Activated gamma-delta T cell treated with anti-CD3 and anti-CD28 coated beads, Interleukin-2, amount 50 U/mL, for 16 hours (primary cell): ENCODE results near the gene OPCML.

Experiments
- DNase-seq: peaks from one replicate; pipeline ENCODE4 v3.0.0-alpha.2; 2020; ENCODE audit warnings: low read depth

OPCML gene

DNA sequence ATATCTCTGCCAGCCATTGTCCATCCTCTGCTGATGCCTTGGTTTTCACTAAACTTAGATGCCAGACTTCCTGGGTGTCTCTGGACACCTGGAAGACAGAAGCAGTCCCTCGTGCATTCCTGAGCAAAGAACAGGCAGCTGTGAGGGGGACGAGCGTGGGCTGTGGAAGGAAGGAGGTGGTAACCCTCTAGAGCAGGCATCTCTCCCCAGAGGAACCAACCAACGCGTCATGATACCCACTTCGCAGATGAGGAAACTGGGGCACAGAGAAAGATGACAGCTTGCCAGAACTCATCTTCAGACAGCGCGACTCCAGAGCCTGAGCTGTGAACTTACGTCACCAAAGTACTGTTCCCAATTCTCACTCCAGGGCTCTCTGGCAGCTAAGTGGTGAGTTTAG lies 123.4 kb downstream of the OPCML start:
- no peak for DNase-seq

- no peak for DNase-seq
Measured at GRCh38 chr11:133408402-133408801, 123.9 kb downstream of the OPCML start.

- DNase-seq: no peak
Measured at GRCh38 chr11:133406489-133406888, 125.8 kb downstream of the OPCML start.

DNA sequence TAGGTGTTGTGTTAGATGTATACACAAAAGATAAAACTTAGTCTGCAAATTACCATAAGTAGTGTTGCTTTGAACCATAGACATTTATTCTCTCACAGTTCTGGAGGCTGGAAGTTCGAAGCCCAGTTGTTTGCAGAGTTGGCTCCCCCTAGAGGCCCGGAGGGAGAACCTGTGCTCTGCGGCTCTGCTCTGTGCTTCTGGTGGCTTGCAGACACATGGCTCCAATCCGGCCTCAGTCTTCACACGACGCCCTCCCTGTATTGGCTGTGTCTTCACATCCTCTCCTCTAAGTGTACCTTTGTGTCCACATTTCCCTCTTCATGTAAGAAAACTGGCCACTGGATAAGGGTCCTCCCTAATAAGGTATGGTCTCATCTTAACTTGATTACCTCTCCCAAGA lies 128.4 kb downstream of the OPCML start:
- no peak for DNase-seq

GRCh38 chr11:133402551-133402950 lies 129.8 kb downstream of the OPCML start:
- no peak for DNase-seq

GRCh38 chr11:133399855-133400625 lies 132.3 kb downstream of the OPCML start:
- no peak for DNase-seq

GRCh38 chr11:133399294-133399693 lies 133.0 kb downstream of the OPCML start:
- DNase-seq: no peak

DNA sequence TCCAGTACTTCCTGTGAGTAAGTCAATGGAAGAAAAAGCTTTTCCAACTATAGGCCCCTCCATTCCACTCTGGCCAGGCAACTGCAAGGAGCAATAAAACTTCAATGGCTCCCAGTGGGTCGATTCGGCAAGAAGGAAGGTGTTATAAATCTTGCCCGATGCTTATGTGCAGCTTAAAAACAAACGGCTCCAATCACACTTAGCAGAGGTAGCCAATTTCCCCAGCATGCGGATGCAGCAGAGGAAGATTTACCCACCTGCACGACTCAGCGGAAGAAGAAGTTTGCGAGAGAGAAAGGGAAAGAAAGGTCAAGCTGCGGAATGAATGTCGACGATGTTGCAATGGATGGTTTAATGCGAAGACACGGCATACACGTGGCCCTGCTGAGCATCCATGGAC lies 141.5 kb downstream of the OPCML start:
- DNase-seq: no peak

- no peak for DNase-seq
Measured at GRCh38 chr11:133388975-133389568, 143.2 kb downstream of the OPCML start.

- no peak for DNase-seq
Measured at GRCh38 chr11:133388260-133388659, 144.0 kb downstream of the OPCML start.

- no peak for DNase-seq
Measured at GRCh38 chr11:133386852-133387251, 145.4 kb downstream of the OPCML start.

DNA sequence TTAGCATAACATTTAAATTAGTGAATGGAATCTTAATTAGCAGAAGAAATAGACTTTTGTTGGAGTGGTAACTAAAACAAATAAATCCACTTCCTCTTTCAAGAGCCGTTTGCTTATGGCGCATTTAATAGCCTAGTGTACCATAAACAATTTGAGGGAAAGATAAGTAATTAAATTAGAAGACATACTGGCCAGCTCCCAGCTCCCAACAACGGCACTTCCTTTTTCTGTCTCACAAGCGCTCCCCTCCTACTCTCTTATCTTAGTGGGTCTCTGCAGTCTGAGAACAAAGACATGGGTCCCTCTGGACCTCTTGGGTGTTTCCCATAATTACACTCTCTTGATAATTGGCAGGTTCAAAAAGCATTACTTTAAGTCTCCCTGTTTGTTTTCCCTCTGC lies 146.0 kb downstream of the OPCML start:
- no peak for DNase-seq

DNA sequence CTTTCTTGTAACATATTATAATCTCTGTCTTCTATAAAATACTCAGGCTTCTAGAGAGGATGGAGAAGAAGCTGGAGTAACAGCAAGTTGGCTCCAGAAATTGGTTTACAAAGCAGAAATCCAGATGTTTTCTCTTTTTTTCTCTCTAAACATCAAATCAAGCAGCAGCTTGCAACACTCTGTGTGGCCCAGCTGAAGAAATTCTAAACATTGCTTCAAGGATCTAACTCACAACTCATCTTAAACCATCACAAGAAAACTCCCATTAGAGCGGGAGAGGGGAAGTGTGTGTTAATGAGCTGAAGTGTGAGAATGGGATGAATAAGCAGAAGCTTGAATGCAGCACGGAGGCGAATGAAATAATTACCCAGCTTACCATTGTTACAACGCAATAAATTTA lies 146.5 kb downstream of the OPCML start:
- DNase-seq: no peak

DNA sequence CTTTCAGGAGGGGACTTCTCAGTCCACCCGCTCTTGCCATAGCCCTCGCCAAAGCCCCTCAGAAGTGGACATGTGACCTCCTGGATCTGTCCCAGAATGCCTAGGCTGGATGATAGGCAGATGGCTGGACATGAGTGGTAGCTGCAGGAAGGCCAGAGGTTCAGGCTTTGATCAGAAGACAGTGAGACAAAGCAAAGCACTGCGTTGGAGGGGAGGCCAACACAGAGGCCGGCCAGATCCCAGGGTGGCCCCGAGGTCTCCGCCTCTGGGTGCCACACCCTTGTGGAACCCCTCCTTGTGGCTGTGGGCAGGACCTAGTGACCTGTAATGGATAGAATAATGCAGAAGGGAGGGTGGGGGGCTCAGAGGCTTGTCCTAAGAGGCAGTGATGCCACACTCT lies 147.6 kb downstream of the OPCML start:
- no peak for DNase-seq

- DNase-seq: no peak
Measured at GRCh38 chr11:133383689-133384088, 148.6 kb downstream of the OPCML start.

GRCh38 chr11:133383201-133383600 lies 149.1 kb downstream of the OPCML start:
- no peak for DNase-seq

DNA sequence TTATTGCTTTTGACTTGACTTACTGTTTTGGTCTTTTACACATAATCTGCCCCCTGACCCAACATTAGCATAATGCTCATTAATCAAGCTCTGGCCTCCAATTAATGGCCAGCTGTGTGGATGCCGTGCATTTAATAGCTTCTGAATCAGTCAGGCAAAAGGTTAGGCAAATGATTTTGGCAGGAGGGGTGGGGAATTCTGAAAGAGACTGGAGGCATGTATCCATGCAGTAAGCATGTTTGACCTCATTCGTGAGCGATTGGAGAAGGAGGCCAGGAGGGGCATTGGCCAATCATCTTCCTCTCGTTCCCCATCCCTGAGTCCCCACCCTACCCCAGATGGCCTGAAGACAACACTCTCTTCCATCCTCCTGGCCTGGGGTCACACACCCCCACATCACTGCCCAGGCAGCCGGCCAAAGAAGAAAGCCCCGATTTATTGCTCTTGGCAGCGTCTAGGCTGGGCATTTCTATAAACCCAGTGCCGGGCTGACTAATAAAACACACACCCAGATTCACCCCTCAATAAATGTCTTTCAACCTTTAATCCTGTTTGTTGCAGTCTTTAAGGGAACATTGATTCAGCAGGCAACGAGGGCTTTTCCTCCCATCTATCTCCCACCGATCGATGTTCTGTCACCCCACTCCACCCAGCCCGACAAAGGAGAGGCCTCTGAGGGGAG lies 150.0 kb downstream of the OPCML start:
- no peak for DNase-seq

DNA sequence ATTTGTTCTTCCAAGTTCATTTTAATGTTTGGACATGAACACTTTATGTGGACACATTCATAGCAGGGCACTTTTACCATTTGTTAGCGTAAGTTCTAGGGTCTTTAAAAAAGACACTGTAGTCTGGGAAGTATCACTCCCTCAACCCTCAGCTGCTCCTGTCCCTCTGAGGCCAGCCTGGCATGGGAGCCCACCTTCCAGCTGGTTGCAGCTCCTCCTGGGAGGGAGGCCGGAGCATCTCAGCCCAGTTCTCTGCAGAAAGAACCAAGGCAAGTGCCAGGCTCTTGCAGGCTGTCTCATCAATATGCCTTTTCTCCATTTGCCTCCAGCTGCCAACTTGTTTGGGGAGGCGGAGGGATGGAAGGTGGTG lies 150.6 kb downstream of the OPCML start:
- no peak for DNase-seq

GRCh38 chr11:133366147-133366546 lies 166.2 kb downstream of the OPCML start:
- no peak for DNase-seq

- no peak for DNase-seq
Measured at GRCh38 chr11:133362916-133363315, 169.4 kb downstream of the OPCML start.

DNA sequence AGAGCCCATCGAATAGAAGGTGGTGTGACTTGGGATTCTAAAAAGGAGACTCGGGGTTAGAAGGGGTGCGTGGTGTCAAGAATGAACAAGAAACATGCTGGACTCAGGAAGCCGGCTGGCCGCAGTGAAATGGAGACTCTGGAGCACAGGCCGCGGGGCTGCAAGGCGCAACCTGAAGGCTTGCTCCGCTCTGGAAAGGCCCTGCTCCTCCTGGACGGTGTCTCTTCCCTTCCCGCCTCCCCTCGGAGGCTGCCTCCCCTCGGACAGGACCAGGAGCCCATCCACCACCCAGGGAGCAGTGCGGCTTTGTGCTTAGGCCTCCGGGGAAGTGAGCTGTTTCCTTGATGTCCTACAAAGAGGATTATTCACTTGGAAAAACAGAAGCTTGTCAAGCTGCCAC lies 170.1 kb downstream of the OPCML start:
- DNase-seq: no peak

DNA sequence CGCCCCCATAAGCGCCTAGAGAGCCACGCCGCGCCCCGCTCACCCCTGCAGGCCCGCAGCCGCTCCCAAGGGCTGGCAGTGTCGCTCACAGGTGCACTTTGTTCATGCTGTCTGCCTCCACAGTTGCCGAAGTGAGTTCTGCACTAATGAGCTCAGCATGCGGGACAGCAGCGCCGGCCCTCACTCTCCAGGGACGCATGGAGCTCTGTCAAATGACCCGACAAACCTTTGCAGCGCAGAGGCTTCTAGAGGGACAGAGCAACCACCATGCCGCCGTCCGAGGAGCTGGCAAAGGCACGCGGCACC lies 170.7 kb downstream of the OPCML start:
- no peak for DNase-seq

GRCh38 chr11:133360860-133361688 lies 171.2 kb downstream of the OPCML start:
- no peak for DNase-seq
